NCI-H1694 treated with DMSO at 0.1 percent for 48 hours (cell line): ENCODE results near the gene RASA3.
A peak's percentile ranks its signal among the peaks of the same experiment; 100 is the strongest.

Experiments used
- DNase-seq: peaks from one replicate; lab custom pipeline; 2025; lab: John Stamatoyannopoulos, UW

Gene RASA3

DNA sequence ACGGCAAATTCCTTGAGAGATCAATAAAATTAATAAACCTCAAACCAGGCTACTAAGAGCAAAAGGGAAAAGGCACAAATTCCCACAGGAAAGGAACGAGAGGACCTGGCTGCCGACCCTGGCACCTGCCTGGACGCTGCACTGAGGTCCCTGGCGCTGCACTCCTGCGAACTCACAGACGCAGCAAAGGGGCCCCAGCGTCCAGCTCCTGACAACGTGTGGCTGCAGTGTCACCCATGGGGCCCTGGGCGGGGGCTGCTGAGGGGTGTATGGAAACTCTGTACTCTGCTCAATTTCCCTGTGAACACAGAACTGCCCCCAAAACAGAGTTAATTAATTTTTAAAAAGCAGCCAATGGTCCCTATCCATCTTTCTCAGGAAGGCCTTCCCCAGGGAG is 97.2 kb downstream of the RASA3 start:
- DNase-seq = no peak

GRCh38 chr13:114034481-114034891 is 97.9 kb downstream of the RASA3 start:
- no peak for DNase-seq

DNA sequence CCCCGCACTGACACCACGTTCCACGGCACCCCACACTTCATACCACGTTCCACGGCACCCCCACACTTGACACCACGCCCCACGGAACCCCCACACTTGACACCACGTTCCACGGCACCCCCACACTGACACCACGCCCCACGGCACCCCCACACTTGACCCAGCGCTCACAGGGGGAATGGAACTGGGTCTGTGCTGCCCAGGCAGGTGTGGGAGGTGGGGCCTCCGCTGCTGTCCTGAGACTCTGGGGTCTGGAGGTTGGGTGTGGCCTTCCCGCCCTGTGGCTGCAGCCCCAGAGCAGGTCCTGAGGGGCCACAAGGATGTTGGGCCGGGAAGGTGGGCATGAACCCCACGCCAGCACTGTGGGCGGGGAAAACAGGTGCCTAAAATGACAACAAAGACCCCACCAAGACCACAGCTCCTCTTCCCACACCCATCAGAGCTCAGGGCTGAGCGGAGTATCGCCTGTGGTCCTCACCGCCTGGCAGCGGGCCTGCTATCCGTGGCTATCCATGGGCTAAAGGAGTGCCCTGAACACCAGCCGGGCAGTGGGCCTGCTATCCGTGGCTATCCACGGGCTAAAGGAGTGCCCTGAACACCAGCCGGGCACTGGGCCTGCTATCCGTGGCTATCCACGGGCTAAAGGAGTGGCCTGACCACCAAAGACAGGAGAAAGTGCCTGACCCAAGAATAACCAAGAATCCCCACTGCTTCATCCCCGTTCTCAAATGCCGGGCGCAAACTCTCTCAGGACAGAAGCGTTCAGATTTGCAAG is 98.7 kb downstream of the RASA3 start:
- DNase-seq = no peak

DNA sequence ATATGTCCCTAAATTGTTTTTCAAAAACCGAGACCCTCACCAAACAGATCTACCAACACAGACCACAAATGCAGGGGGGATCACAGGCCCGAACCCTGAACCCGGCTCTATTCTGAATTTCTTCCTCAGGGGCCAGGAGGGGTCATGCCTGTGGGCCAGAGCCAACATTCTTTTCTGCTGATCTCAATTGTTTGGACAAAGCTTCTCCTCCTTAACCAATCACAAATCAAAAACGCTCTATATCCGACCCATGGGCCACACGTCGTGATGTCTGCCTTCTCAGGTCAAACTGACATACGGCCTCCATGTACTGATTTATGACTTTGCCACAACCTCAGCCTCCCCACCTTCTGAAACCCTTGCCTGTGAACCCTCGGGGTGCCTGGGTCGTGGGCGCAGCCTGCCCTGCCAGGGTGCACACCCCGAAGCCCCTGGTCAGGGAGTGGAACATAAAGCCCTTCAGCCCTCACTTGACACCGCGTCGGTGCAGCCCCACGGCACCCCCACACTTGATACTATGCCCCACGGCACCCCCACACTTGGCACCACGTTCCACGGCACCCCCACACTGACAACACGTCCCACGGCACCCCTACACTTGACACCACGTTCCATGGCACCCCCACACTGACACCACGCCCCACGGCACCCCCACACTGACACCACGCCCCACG is 100.2 kb downstream of the RASA3 start:
- DNase-seq = no peak

GRCh38 chr13:114031631-114032030 is 100.8 kb downstream of the RASA3 start:
- DNase-seq = no peak

- DNase-seq = no peak
Observed at GRCh38 chr13:114030666-114031610, 101.5 kb downstream of the RASA3 start.

DNA sequence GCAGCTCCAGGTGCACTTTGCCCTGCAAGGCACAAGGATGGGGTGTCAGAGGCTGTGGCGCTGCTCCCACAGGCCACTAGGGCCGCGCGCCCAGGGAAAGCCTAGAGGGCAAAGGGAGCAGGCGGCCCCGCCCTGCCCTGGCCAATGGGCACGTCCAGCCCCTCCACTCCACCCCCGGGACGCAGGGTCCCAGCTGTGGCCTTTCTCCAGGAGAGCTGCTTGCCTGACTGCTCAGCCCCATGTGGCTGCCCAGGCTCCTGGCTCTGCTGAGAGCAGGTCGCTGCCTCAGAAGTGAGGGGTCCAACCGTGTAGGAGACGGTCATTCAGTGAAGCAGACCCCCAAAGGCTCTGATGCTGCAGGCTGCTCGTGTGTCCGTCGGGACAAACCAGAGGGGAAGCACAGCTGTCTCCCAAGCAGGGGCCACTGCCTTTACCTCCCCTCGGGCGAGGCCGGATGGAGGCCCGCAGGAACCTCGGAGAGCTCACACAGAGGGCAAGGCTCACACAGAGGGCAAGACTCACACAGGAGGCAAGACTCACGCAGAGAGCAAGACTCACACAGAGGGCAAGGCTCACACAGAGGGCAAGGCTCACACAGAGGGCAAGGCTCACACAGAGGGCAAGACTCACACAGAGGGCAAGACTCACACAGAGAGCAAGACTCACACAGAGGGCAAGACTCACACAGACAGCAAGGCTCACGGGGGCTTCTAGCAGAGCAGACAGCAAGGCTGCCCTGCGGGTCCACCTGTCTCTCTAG is 102.4 kb downstream of the RASA3 start:
- no peak for DNase-seq

- no peak for DNase-seq
Observed at GRCh38 chr13:114027826-114028225, 104.6 kb downstream of the RASA3 start.

GRCh38 chr13:114027046-114027715 is 105.2 kb downstream of the RASA3 start:
- DNase-seq = no peak

- DNase-seq = no peak
Observed at GRCh38 chr13:114026481-114026880, 105.9 kb downstream of the RASA3 start.

- DNase-seq = peak; percentile 21
Observed at GRCh38 chr13:114025714-114026431, 106.5 kb downstream of the RASA3 start.

GRCh38 chr13:114025405-114025713 is 107.1 kb downstream of the RASA3 start:
- no peak for DNase-seq

DNA sequence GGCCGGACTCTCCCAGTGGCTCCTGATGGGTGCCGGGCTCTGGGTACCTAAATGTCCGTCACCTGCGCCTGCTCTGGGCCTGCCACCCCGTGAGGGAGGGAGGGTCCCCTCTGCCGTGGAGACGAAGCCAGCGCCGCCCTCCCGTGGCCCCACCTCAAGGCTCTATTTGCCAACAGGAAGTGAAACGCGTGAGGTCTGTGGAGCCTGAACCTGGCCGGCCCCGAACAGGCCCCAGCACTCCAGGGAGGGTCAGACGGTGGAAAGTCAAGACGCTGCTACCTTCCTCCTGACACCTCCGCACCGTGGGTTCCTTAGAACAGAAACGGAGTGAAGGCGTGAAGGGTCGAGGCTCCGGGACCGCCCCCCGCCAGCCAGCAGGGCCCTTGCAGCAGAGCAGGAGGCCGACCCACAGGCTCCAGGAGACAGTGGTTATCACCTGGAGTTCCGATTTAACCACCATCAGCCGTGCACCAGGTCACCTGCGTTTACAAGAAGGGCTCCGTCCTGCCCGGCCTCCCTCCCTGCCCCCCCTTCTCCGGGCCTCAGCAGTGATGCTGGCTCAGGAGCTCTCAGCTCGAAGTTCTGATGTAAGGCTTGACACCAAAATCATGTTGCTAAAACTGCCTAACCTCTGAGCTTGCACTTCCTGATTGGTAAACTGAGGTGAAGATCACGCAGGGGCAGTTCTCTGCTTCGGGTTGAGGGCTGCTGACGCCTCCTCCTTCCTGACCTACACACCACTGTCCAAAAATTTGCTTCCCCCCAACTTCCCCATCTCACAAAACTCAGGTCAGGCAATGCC is 107.6 kb downstream of the RASA3 start:
- DNase-seq = no peak

DNA sequence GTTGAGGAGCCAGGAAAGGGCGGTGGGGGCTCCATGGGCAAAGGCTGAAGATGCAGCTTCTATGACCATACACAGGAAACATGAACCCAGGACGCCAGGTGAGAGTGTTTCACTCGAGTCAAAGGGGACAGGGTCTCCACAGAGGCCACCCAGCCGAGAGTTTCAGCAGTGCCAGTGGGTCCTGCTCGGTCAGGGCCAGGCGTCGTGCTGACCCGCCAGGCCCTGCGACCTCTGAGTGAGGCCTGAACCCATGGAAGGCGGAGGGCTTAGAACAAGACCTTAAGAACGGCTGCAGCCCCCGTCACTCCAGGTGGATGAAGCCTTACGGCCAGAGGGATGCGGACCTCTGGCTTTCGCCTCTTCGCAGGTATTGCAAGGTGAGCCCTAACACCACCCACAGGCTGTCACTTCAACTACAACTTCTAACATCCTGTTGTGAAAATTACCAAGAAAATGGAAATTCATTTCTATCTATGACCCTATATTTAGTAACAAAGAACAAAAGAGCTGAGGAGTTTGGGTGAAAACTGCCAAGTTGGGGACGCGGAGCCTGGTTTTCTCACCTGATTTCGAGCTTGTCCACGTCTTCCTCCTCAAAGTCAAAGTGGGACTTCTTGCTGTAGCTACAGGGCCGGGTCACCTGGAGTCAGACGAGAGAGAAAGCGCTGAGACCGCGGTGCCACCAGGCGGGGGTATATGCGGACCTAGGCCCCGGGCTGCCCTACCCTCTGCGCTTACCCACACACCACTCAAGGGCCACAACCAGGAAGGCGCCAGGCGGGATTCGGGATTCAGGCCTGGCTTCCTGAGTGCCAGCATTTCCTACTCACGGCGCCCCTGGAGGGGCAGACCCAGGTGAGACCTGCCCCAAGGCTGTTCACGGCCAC is 108.5 kb downstream of the RASA3 start:
- no peak for DNase-seq

DNA sequence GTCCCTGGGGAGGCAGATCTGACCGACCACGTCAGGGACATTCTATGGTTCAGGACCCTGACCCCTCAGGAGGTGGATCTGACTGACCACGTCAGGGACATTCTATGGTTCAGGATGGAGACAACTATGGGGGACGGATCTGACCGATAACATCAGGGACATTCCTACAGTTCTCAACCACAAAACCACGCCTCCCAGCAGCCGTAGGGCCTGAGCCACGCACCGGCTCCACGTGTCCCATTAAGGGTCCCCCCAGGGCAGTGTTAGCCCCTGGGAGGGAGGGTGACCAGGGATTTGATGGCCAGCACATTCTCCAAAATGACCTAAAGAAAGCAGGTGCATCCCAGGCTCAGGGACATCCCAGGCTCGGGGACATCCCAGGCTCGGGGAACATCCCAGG is 109.5 kb downstream of the RASA3 start:
- no peak for DNase-seq

GRCh38 chr13:114022309-114022669 is 110.1 kb downstream of the RASA3 start:
- no peak for DNase-seq

- peak; percentile 95 for DNase-seq
Observed at GRCh38 chr13:114021464-114022308, 110.7 kb downstream of the RASA3 start.
